GM18873 (cell line): Measurements from ENCODE around the gene PIGS.
"Not testable (repeated sequence)": the region's sequence is repeated elsewhere in the genome, so short reads cannot be mapped to it uniquely, and the experiment has no call there.

Experiments used
- ATAC-seq: cut with Tn5 transposase; IDR thresholded peaks from one replicate; pipeline ENCODE4 v1.9.1; 2021; ENCODE audit warnings: mild to moderate bottlenecking, moderate library complexity, moderate number of reproducible peaks; ENCODE audit not compliant: unreplicated experiment, low FRiP score

Gene PIGS

GRCh38 chr17:28571361-28572122 is at the start of gene PIGS:
PIGS (minus strand) TSS chr17:28571524; CDS start chr17:28571496, 28 bp downstream.
- peak; percentile 72 for ATAC-seq

- no peak for ATAC-seq
These were observed 48.7 kb upstream of the PIGS start for GRCh38 chr17:28620010-28620409.

- no peak for ATAC-seq
These were observed 47.1 kb upstream of the PIGS start for GRCh38 chr17:28618464-28618863.

GRCh38 chr17:28616281-28616680 is 45.0 kb upstream of the PIGS start:
- no peak for ATAC-seq

GRCh38 chr17:28615260-28615940 is 44.1 kb upstream of the PIGS start:
- no peak for ATAC-seq

GRCh38 chr17:28613931-28614381 is 42.6 kb upstream of the PIGS start, which contains the start of gene RSKR:
RSKR (minus strand) TSS chr17:28614185; CDS start chr17:28614161, 24 bp downstream.
- no peak for ATAC-seq

GRCh38 chr17:28612936-28613872 is 41.9 kb upstream of the PIGS start:
- ATAC-seq: no peak

GRCh38 chr17:28612531-28612930 is 41.2 kb upstream of the PIGS start:
- no peak for ATAC-seq

GRCh38 chr17:28610376-28610775 is 39.1 kb upstream of the PIGS start:
- no peak for ATAC-seq

- ATAC-seq: not testable (repeated sequence)
These were observed 32.7 kb upstream of the PIGS start for GRCh38 chr17:28604031-28604430.

- ATAC-seq: peak; percentile 38
These were observed 28.2 kb upstream of the PIGS start for GRCh38 chr17:28599311-28600184.

GRCh38 chr17:28598799-28599310 is 27.5 kb upstream of the PIGS start, which contains the start of gene SPAG5:
SPAG5 (minus strand) TSS chr17:28599025; CDS start chr17:28598946, 79 bp downstream.
- peak; percentile 59 for ATAC-seq

GRCh38 chr17:28598389-28598788 is 27.1 kb upstream of the PIGS start:
- ATAC-seq: no peak

- ATAC-seq: no peak
These were observed 26.5 kb upstream of the PIGS start for GRCh38 chr17:28597606-28598383.

GRCh38 chr17:28592260-28592659 is 20.9 kb upstream of the PIGS start:
- no peak for ATAC-seq

GRCh38 chr17:28585851-28586250 is 14.5 kb upstream of the PIGS start:
- no peak for ATAC-seq

- ATAC-seq: no peak
These were observed 13.1 kb upstream of the PIGS start for GRCh38 chr17:28584434-28584833.

GRCh38 chr17:28582513-28582912 is 11.2 kb upstream of the PIGS start:
- no peak for ATAC-seq

- no peak for ATAC-seq
These were observed 9.6 kb upstream of the PIGS start for GRCh38 chr17:28580959-28581358.
